22Rv1 (cell line): ENCODE data around the gene SLC39A7.

Experiments used
- CTCF ChIP-seq: fragments of 450-650 bp; IDR thresholded peaks from 2 replicates; pipeline ENCODE4 v1.5.1; 2017; ENCODE audit warnings: mild to moderate bottlenecking
- ZFX ChIP-seq: fragments of 450-650 bp; IDR thresholded peaks from 2 replicates; pipeline ENCODE4 v1.6.1; 2017; ENCODE audit warnings: antibody characterized with exemption, borderline replicate concordance

DNA sequence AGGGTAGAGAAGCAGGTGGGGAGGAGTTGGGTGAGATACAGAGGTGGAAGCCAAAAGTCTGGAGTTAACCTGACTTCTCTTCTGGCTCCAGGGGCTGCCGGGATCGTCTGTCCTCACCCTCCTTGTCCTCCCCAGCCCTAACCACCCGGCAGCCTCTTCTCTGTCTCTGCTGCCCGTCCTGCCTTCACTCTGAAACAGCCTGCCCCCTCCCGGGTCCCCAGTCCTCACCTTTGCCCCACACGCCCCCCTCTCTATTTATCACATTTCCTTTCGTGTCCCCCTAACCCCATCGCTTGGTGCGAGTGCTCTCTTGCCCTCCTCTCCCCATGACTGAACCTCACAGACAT lies 13.3 kb downstream of the SLC39A7 start:
- TF ChIP-seq CTCF (no peak), ZFX (no peak)
